Suprapubic skin (tissue), 4 donors: ENCODE data around the gene UBE2K.

Experiments used
- EP300 ChIP-seq: sonication (generic); formaldehyde crosslinking; IDR thresholded peaks from one replicate; pipeline ENCODE4 v1.6.1; 2017; ENCODE audit warnings: antibody characterized with exemption
- POLR2AphosphoS5 ChIP-seq, 3 donors: sonication (generic); formaldehyde crosslinking; IDR thresholded peaks; one replicate each; pipeline ENCODE4 v1.6.1; 2017; ENCODE audit warnings: antibody characterized with exemption in 3 of 3
- TF ChIP-seq, protein P1 (sequence below), 2 donors: fragments of 200-600 bp in 1 of 2; fragments of 450-650 bp in 1 of 2; sonication (generic) in 1 of 2; IDR thresholded peaks; one replicate each; pipeline ENCODE4 v1.5.1; 2016 to 2019; ENCODE audit warnings: antibody characterized with exemption in 2 of 2, mild to moderate bottlenecking in 1 of 2, moderate library complexity in 1 of 2

DNA sequence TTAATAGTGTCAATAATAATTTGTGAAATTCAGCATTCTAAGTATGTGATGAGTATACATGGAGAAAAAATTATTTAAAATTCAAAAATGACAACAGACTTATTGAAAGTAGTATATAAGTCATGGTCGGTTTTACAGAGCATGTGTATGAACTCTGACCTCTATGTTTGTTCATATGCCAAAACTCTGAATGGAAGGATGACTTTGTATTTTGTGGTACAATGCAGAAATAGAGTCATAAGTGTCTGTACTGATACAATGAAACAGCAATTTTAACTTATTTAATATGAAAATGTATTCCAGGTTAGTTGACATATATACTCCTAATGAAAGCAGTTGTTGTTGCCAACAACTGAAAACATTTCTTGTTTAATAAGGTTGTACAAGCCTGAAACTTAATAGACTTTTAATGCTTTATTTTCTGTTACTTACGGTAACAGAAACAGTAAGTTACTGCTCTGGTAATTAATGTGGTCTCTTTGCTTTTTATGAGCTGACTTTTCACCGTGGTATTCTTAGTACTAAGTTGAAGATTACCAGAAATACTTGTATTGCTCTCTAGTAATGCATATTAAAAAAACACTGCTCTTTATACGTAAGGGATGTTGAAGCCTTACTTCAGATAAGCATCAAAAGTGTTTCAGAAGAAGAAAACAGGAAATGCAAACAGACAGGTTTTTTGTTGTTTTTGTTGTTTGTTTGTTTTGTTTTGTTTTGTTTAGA lies 1.9 kb downstream of the UBE2K start:
- TF ChIP-seq, protein P1, sequence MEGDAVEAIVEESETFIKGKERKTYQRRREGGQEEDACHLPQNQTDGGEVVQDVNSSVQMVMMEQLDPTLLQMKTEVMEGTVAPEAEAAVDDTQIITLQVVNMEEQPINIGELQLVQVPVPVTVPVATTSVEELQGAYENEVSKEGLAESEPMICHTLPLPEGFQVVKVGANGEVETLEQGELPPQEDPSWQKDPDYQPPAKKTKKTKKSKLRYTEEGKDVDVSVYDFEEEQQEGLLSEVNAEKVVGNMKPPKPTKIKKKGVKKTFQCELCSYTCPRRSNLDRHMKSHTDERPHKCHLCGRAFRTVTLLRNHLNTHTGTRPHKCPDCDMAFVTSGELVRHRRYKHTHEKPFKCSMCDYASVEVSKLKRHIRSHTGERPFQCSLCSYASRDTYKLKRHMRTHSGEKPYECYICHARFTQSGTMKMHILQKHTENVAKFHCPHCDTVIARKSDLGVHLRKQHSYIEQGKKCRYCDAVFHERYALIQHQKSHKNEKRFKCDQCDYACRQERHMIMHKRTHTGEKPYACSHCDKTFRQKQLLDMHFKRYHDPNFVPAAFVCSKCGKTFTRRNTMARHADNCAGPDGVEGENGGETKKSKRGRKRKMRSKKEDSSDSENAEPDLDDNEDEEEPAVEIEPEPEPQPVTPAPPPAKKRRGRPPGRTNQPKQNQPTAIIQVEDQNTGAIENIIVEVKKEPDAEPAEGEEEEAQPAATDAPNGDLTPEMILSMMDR (IDR thresholded peaks at IDR 0.05) = no peak
- TF ChIP-seq POLR2AphosphoS5 (IDR thresholded peaks at IDR 0.05) (no peak), EP300 (no peak)
